Dendritic cell treated with granulocyte-macrophage colony-stimulating factor and Interleukin-4, amounts not matched to agents 40 ng/mL and 50 ng/mL, for 4 days (primary cell): Measurements from ENCODE around the gene UMPS.
"Not testable (repeated sequence)": the region's sequence is repeated elsewhere in the genome, so short reads cannot be mapped to it uniquely, and the experiment has no call there.

Experiments used
- H3K27ac Mint-ChIP-seq: one replicate; pipeline ENCODE4 v1.8.0; 2022; ENCODE audit warnings: mild to moderate bottlenecking, mixed read lengths
- H3K27me3 Mint-ChIP-seq: one replicate; pipeline ENCODE4 v1.8.0; 2022; ENCODE audit warnings: mild to moderate bottlenecking, mixed read lengths
- H3K36me3 Mint-ChIP-seq: one replicate; pipeline ENCODE4 v1.8.0; 2022; ENCODE audit warnings: low read depth, mixed read lengths
- H3K4me1 Mint-ChIP-seq: one replicate; pipeline ENCODE4 v1.8.0; 2022; ENCODE audit warnings: low read depth, mixed read lengths
- H3K4me3 Mint-ChIP-seq: one replicate; pipeline ENCODE4 v1.8.0; 2022; ENCODE audit warnings: mild to moderate bottlenecking, moderate library complexity, mixed read lengths
- H3K9me3 Mint-ChIP-seq: one replicate; pipeline ENCODE4 v1.8.0; 2022; ENCODE audit warnings: mixed read lengths
- intact Hi-C: fragments of 100-400 bp; cut with micrococcal nuclease; formaldehyde crosslinking; loops from one replicate; pipeline ENCODE4 v1.15.0; 2022

The UMPS gene

DNA sequence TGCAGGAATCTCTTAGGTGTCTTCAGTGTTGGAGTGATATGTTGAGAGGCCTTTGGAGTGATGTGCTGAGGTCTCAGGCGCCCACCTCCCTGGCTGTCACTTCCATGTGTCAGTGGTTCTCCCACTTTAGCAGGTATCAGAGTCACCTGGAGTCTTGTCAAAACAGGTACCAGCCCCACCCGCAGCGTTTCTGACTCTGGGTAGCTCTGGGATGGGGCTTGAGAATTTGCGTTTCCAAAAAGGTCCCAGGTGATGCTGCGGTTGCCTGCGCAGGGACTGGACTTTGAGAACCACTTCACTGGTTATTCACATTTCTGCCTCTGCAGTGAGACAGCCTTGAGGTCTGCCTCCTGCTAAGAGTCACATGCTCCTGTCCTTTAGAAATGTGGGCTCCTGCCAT is 15.5 kb downstream of the UMPS start:
- Mint-ChIP-seq H3K27me3 (no peaks in the 10 kb centered on the region), H3K9me3 (no peaks in the 10 kb centered on the region), H3K36me3 (peaks cover 67% of the 10 kb centered on the region), H3K4me1 (peaks cover 8% of the 10 kb centered on the region), H3K27ac (no peak overlapping the region), H3K4me3 (no peak overlapping the region)
- intact Hi-C loops, result no loop called here

DNA sequence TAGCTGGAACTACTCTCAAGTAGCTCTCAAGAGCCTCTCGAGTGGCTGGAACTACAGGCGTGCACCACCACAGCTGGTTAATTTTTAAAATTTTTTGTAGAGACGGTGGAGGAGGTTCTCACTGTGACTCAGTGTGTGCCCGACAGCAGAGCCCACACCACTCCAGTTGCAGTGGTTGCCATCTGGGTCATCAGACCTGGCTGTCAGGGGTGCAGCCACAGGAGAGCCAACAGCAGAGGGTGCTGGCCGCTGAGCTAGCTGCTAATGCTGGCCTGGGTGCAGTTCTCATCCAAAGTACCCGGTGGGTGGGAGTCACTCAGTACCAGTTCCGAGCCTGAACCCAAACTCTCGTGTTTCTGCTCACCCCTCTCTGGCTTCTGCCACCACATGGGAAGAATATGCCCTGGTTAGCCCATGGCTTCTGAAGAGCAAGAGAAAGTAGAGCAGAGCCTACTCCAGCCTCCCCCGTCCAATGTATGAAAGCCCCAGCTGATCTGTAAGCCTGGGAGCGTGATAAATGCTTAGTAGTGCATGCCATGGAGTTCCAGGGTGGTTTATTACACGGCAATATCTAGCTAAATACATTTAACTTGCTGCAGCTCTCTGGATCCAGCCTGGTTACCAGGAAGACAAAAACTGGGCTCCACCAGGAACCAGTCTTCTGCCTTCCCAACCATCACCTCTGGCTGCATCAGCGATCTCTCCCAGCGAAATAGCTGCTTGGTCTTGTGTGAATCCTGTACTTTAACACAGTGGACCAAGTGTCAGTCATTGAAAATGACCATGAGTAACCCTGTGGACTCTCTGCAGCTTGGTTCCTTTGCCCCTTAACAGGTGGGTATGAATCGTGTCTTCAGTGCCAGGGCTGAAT is 17.1 kb downstream of the UMPS start:
- peaks cover 5% of the 10 kb centered on the region for H3K27me3 Mint-ChIP-seq
- no peak overlapping the region for H3K4me3 Mint-ChIP-seq
- H3K9me3 Mint-ChIP-seq, result no peaks in the 10 kb centered on the region
- peaks cover 13% of the 10 kb centered on the region for H3K4me1 Mint-ChIP-seq
- no peak overlapping the region for H3K27ac Mint-ChIP-seq
- intact Hi-C loops, result no loop called here
- peaks cover 54% of the 10 kb centered on the region for H3K36me3 Mint-ChIP-seq

DNA sequence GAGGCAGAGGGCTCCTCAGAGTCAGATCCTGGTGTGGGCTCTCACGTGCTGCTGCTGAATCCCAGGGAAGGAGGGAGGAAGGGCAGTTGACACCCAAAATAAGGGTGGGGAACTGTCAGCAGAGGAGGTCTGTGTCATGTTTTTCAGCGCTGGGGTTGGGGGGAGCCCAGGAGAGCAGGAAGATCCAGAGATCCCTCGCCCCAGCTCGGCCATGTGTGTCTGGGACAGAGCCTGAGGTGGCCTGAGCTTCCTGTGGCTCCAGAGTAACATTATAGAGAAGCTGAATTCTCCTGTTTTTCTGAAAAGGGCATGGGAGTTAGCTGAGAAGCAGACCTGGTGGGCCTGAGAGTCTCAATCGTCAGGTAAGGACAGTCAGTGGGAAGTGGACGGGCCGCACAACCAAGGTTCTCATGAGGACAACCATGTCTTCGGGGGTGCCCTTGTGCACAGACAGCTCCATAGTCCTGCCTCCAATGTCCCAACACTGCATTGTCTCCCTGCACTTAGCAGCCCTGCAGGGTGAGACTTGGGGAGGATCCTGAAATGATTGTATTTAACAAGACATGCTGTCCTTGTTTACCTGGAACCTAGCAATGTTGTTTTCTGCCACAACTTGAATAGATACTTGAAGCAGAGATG is 18.4 kb downstream of the UMPS start:
- H3K27me3 Mint-ChIP-seq, result peaks cover 7% of the 10 kb centered on the region

DNA sequence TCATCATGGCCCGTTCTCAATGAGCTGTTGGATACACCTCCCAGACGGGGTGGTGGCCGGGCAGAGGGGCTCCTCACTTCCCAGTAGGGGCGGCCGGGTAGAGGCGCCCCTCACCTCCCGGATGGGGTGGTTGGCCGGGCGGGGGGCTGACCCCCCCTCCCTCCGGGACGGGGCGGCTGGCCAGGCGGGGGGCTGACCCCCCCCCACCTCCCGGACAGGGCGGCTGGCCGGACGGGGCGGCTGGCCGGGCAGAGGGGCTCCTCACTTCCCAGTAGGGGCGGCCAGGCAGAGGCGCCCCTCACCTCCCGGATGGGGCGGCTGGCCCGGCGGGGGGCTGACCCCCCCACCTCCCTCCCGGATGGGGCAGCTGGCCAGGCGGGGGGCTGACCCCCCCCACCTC is 19.6 kb downstream of the UMPS start:
- intact Hi-C loops, result not testable (repeated sequence)

More for the DNA sequence above, 18.4 kb downstream of the UMPS start:
- Mint-ChIP-seq H3K9me3 (no peaks in the 10 kb centered on the region), H3K36me3 (peaks cover 41% of the 10 kb centered on the region), H3K4me3 (no peak overlapping the region), H3K4me1 (peaks cover 13% of the 10 kb centered on the region), H3K27ac (no peak overlapping the region)
- intact Hi-C loops, result no loop called here

DNA sequence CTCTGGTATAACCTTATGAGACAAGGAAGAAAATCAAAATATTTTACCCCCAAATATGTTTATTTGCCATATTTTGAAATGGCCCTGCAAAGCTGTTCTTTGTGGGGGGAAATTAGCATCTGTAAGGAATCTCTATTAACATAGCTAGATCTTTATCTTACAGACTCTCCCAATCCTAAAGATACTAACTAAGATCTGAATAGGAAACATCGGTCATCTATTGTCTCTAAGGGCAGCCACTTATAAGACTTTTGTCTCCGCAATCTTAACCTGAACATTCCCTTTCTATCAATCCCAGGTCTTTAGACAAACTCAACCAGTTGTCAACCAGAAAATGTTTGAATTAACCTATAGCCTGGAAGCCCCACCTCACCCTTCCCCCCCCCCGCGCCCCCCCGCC is 21.2 kb downstream of the UMPS start:
- intact Hi-C loops, result no loop called here
- Mint-ChIP-seq H3K4me1 (peaks cover 11% of the 10 kb centered on the region), H3K36me3 (peaks cover 13% of the 10 kb centered on the region), H3K27me3 (peaks cover 8% of the 10 kb centered on the region), H3K9me3 (no peaks in the 10 kb centered on the region), H3K4me3 (no peak overlapping the region), H3K27ac (no peak overlapping the region)

More for the DNA sequence above, 19.6 kb downstream of the UMPS start:
- H3K36me3 Mint-ChIP-seq, result peaks cover 29% of the 10 kb centered on the region
- H3K9me3 Mint-ChIP-seq, H3K4me3 Mint-ChIP-seq, H3K27ac Mint-ChIP-seq, H3K27me3 Mint-ChIP-seq: not testable (repeated sequence)
- peaks cover 13% of the 10 kb centered on the region for H3K4me1 Mint-ChIP-seq

DNA sequence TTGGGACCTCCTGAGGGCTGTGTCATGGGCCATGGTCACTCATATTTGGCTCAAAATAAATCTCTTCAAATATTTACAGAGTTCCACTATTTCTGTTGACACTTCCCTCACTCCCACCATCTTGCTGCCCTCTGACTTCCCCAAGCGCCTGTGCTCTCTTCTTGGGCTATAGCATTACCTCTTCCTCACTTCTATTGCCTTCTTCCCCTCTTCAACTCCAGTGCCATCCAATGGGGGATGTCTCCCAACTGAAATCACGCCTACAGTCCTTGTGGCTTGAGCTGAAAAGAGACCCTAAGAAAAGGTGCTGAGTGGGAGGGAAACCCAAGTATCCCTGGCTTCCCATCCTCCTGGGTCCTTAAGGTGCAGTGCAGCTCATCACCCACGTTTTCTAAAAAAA is 21.8 kb downstream of the UMPS start:
- Mint-ChIP-seq H3K4me1 (peaks cover 6% of the 10 kb centered on the region), H3K27ac (no peak overlapping the region), H3K9me3 (no peaks in the 10 kb centered on the region), H3K27me3 (peaks cover 10% of the 10 kb centered on the region), H3K4me3 (no peak overlapping the region), H3K36me3 (peaks cover 8% of the 10 kb centered on the region)
- intact Hi-C loops, result no loop called here

DNA sequence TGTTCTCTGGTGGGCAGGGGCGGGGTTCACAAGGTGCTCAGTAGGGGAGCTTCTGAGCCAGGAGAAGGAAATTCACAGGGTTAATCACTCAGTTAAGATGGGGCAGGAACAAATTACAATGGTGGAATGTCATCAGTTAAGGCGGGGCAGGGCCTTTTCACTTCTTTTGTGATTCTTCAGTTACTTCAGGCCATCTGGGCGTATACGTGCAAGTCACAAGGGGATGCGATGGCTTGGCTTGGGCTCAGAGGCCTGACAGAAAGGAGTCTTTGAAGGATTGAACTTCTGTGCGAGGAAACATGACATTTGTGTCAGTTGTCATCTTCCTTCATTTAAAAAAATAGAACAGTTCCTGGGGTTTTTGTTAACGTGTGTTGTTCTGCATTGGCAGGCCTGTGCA is 27.7 kb downstream of the UMPS start:
- peaks cover 12% of the 10 kb centered on the region for H3K4me1 Mint-ChIP-seq
- H3K9me3 Mint-ChIP-seq, intact Hi-C loops, H3K27ac Mint-ChIP-seq, H3K27me3 Mint-ChIP-seq, H3K36me3 Mint-ChIP-seq, H3K4me3 Mint-ChIP-seq: not testable (repeated sequence)

DNA sequence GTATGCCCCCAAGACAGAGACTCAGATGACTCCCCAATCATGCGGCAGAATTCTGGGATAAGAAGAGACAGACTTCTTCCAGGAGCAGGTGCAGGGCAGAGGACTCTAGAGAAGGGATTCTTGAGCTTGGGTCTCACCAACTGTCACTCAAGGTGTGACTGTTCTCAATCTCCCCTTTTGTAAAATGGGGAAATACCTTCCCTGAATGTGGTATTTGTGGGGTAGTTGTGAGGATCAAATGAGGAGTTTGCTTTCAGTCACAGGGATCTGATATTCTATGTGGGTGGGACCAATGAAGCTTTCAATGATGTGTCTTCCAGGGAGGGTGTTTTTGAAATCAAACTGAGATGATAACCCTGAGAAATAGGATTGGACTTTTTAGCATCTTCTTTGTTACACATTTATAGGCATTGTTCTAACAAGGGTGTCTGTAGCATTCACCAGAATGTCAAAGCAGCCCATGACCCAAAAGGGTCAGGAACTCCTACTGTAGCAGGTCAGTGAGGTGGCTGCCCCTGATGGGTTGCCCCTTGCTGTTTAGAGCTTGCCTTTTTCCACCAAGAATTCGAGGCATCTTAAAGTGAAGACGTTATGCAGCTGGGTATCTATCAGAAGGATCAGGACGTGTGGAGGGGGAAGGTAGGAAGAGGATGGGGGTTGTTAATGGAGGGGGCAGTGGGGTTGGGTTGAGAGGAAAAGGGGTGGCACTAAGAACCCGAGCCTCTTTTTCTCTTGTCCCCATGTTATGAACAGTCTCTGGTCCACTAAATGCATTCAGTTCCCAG is 28.8 kb downstream of the UMPS start:
- no peak overlapping the region for H3K27ac Mint-ChIP-seq
- no peaks in the 10 kb centered on the region for H3K9me3 Mint-ChIP-seq
- H3K4me1 Mint-ChIP-seq, result peaks cover 12% of the 10 kb centered on the region
- H3K36me3 Mint-ChIP-seq, result peaks cover 17% of the 10 kb centered on the region
- intact Hi-C loops, result no loop called here
- H3K4me3 Mint-ChIP-seq, result no peak overlapping the region
- peaks cover 8% of the 10 kb centered on the region for H3K27me3 Mint-ChIP-seq

DNA sequence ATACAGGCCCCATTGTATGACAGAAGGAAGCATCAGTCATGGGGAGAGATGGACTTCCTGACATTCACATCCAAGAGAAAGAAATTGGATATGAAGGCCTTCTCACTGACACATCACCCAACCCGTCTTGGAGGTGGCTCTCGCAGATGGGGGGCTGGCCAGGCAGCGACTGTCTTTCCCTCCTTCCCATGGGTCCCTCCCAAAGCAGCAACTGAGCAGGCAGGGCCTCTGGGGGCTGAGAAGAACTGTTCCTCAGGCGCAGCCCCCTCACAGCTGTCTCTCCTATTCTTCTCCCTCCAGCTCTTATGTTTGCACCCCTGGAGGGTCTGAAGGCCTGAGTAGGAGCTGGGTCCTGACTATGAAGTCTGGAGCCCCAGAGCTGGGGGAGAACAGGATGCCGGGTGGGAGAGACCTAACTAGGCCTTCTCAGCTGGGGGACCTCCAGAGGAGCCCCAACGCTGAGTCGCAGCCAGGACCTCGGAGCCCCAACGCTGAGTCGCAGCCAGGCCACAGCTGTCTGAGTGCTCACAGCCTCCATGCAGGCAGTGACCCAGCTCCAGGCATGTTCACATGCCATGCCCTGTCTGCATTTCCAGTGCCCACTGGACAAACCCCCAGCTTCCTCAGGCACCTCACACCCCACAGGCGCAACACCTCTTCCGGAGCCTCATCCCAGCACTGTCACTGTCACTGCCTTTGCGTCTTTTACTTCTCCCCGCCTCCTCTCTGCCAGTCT is 29.6 kb downstream of the UMPS start:
- intact Hi-C loops, result loop anchor here (10.0 kb wide), 1 partner anchor 225 kb away; no protein-coding TSS in a partner anchor
- Mint-ChIP-seq H3K27ac (no peak overlapping the region), H3K4me3 (no peak overlapping the region), H3K36me3 (peaks cover 25% of the 10 kb centered on the region), H3K9me3 (no peaks in the 10 kb centered on the region), H3K4me1 (peaks cover 12% of the 10 kb centered on the region), H3K27me3 (peaks cover 11% of the 10 kb centered on the region)

DNA sequence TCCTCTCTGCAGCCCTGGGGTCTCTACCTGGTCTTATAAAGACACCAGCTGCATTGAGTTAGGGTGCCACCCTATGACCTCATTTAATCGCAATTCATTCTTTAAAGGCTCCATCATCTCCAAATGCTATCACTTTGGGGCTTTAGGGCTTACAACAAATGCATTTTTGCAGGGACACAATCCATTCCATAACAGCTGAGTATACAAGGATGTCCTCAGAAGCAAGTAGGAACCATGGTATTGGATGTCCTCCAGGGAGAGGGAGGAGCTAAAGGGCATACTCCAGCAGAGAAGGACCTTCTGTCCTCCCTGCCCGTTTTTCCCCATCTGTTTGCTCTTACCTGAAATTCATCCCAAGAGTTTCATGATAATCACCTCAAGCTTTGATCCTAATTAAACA is 30.3 kb downstream of the UMPS start:
- intact Hi-C loops, result loop anchor here (10.0 kb wide), 1 partner anchor 224 kb away; no protein-coding TSS in a partner anchor
- H3K4me1 Mint-ChIP-seq, result peaks cover 12% of the 10 kb centered on the region
- H3K27me3 Mint-ChIP-seq, result peaks cover 13% of the 10 kb centered on the region
- no peak overlapping the region for H3K27ac Mint-ChIP-seq
- H3K9me3 Mint-ChIP-seq, result no peaks in the 10 kb centered on the region
- no peak overlapping the region for H3K4me3 Mint-ChIP-seq
- H3K36me3 Mint-ChIP-seq, result peaks cover 32% of the 10 kb centered on the region

DNA sequence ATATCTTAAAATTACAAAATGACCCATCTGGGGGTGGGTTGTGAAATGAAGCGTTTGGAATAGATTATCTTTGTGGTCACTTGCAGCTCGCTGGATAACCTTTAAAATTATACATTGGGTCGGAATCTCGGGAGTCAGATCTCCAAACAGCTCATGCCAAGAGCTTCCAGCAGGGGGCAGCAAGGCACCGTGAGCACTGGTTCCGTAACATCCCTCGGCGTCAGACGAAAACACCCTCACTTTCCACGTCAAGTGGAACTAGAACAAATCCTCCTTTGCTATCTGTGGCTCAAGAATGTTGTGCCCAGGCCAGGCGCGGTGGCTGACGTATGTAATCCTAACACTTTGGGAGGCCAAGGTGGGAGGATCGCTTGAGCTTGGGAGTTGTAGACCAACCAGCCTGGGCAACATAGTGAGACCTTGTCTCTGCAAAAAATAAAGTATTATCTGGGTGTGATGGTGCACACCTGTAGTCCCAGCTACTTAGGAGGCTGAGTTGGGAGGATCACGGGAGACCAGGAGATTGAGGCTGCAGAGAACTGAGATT is 31.1 kb downstream of the UMPS start:
- Mint-ChIP-seq H3K36me3 (peaks cover 40% of the 10 kb centered on the region), H3K9me3 (no peaks in the 10 kb centered on the region), H3K27ac (no peak overlapping the region), H3K27me3 (peaks cover 15% of the 10 kb centered on the region), H3K4me3 (no peak overlapping the region), H3K4me1 (peaks cover 12% of the 10 kb centered on the region)
- intact Hi-C loops, result loop anchor here (1.0 to 10.0 kb wide), 2 partner anchors 140 to 223 kb away; no protein-coding TSS in a partner anchor

DNA sequence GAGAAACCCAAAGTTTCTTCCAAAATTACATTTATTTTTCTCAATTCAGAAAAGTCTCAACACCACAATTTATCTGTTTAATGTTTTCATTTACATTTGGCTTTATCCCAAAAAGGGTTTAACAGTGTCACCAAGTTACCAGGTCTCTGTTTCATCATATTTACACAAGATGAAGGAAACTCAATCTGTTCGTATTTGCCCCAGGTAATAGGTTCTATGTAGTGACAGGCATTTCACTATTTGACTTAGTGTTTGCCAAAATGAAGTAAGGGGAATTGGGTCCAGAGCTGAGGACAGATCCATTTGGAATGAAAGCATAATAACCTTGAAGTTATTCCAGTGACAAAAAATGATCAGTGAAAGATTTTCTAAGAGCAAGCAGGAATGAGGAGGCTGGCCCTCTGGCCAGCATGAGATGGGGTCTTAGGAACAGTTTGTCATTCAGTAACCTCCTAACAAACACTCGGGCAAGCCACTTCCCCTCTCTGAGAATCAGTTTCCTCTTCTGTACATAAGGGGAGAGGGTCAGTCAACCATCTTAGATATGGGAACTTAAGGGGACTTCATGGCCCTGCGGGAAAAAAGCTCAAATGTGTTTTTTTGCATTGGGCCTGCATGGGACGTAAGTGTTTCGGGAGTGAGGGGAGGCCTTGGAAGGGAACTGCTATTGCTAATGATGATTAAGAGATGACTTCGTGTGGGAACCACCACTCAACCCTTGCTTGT is 31.8 kb downstream of the UMPS start:
- intact Hi-C loops, result loop anchor here (1.0 to 10.0 kb wide), 2 partner anchors 139 to 223 kb away; no protein-coding TSS in a partner anchor
- Mint-ChIP-seq H3K36me3 (peaks cover 47% of the 10 kb centered on the region), H3K27ac (no peak overlapping the region), H3K9me3 (no peaks in the 10 kb centered on the region), H3K4me3 (no peak overlapping the region), H3K27me3 (peaks cover 12% of the 10 kb centered on the region), H3K4me1 (peaks cover 12% of the 10 kb centered on the region)

DNA sequence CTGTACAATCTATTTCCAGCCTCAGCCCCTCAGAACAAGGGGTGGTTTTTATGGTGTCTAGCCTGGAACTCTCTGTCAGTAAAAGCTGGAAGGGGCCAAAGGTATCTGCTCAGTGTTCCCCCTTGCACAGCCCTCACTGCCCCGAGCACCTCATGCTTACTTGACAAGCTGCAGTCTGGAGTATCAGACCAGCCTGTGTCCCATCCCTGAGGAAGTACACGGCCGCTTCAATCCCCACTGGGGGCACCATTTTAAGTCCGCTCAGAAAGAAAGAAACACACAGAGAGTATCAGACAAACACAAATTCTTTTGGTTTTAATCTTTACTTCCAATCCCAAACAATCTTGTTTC is 32.4 kb downstream of the UMPS start:
- Mint-ChIP-seq H3K36me3 (peaks cover 52% of the 10 kb centered on the region), H3K4me1 (peaks cover 12% of the 10 kb centered on the region), H3K27ac (no peak overlapping the region), H3K27me3 (peaks cover 9% of the 10 kb centered on the region), H3K9me3 (no peaks in the 10 kb centered on the region), H3K4me3 (no peak overlapping the region)
- intact Hi-C loops, result loop anchor here (10.0 kb wide), 1 partner anchor 222 kb away; no protein-coding TSS in a partner anchor
